ENCODE measurements around the gene MACF1.
"Not testable (repeated sequence)": the region's sequence is repeated elsewhere in the genome, so short reads cannot be mapped to it uniquely, and the experiment has no call there.

MACF1 gene

DNA sequence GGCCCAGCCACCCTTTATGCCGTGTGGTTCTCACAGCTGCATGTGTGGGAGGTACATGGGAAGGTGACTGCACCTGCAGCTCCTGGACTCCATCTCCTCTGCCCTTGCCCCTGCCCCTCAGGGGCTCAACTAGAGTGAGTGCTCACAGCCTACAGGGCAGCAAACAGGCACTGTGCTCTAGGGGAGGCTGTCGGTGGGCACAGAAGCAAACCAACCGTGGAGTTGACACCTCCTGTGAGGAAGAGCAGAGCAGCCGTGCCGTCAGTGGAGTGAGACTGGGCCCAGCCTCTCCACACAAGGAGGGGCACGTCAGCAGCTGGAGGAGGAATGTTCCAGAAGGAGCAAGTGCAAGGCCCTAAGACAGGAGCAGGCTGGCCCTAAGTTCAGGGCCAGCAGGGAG lies 319.7 kb downstream of the MACF1 start:
- DNase-seq: no peak

DNA sequence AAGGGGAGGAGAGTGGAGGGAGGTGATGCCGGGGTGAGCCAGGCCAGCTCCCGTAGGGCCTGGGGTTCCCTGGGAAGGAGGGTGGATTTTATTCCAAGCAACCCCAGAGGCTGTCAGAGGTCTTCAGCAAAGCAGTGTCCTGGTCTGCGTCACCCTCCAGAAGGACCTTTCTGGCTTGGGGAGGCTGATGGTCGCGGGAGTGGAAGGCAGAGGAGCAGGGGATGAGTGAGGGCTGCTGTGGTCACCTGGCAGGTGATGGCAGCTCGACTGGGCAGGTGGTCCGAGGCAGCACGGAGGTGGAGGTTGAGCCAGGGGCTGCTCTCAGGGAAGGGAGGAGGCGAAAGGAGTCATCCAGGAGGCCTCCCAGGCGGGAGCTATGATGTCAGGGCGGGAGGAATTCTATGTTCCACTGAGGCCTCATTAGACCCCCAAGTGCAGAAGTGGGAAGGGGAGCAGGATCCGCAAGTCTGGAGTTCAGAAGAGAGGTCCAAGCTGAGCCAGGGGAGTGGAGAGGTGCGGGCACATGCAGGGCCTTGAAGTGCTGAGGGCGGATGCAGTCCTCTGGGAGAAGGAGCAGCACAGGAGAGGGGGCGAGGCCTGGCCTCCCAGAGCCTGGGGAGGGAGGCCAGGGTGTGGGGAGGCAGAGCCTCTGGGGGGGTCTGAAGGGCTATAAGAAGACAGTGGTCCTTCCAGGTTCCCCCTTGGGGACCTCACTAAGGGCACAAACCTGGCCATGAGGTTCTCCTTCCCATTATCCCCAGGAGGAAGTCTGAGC lies 320.3 kb downstream of the MACF1 start:
- DNase-seq: no peak

DNA sequence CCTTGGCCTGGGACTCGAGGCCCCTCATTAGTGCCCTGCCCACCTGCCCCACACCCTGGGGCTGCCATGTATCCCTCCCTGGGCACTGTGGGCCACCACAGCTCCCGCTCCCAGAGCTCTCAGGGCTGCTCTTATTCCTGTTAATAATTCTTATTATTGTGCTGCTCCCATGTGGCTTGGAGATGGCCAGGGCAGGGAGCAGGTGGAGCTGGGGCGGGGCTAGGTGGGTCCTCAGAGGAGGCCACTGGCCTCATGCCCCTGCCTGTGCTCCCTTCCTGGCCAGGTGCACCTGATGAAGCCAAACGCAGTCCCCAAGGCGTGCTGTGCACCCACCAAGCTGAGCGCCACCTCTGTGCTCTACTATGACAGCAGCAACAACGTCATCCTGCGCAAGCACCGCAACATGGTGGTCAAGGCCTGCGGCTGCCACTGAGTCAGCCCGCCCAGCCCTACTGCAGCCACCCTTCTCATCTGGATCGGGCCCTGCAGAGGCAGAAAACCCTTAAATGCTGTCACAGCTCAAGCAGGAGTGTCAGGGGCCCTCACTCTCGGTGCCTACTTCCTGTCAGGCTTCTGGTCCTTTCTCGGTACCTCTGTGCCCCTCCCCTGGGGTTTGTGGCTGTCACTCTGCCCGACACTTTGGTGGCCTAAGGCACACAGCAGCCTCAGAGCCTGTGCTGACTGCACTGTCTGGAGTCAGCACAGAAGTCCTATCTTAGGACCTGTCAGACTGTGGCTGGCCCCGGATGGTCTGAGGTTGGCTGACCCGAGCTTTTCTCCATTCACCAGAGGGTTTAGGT lies 321.1 kb downstream of the MACF1 start:
- DNase-seq: no peak

DNA sequence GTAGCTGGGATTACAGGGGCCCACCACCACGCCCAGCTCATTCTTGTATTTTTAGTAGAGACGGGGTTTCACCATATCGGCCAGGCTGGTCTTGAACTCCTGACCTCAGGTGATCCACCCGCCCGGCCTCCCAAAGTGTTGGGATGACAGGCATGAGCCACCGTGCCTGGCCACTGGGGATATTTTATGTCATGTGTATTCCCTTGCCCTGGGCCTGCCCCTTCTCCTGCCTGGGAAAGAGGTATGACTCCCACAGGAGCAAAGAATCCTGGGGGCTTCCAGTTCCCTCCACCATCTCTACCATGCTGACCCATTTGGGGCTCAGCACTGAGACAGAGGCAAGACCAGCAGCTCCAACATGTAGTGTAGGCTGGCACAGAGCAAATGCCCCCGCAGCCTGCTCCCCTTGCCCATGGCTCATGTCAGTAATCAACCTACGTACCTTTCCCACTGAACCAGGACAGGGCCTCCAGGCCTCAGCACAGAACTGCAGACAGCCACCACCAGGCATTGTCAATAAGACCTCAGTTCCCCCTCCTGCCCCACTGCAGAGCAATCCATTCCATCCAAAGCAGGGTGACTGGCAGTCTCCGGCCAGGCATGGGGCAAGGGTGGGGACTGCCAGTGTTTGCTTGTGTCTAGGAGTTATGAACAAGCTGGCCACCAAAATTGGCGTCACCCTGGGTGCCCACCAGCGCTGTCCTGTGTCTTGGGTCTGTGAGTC lies 322.1 kb downstream of the MACF1 start:
- DNase-seq: no peak

DNA sequence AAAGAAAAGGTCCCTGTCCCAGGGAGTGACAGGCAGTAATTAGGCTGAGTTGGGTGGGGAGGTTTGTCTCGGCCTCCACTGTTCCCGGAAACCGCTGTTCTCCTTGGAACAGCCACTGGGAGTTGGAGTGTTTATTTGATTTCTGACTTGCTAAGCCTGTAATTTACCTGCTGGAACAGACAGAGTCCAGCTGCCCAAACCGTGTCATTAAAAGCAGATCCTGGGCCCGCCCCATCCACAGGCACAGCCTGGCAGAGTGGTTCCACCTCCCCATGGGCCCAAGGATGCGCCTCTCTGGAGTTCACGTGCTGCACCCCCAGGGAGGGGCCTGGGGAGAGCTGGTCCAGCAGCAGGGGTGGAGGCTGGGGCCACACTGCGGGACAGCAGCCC lies 322.7 kb downstream of the MACF1 start:
- DNase-seq: not testable (repeated sequence)

DNA sequence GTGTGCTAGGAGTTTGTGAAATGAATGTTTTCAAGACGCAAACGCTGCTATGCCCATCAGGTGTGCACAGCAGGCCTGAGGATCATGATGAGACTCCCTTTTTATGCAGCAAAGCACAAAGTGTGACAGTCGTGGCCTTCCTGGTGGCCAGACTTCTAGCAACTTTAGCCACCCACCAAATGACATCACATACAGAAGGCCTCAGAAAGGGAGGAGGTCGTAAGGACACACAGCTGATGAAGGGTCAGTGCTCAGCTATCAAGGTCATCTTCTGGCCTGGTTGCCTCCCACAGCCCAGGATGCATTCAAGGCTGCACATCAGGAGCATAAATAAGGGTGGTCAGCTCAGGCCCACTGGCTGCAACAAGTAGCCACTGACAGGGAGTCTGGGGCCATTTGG lies 323.6 kb downstream of the MACF1 start:
- DNase-seq: no peak

DNA sequence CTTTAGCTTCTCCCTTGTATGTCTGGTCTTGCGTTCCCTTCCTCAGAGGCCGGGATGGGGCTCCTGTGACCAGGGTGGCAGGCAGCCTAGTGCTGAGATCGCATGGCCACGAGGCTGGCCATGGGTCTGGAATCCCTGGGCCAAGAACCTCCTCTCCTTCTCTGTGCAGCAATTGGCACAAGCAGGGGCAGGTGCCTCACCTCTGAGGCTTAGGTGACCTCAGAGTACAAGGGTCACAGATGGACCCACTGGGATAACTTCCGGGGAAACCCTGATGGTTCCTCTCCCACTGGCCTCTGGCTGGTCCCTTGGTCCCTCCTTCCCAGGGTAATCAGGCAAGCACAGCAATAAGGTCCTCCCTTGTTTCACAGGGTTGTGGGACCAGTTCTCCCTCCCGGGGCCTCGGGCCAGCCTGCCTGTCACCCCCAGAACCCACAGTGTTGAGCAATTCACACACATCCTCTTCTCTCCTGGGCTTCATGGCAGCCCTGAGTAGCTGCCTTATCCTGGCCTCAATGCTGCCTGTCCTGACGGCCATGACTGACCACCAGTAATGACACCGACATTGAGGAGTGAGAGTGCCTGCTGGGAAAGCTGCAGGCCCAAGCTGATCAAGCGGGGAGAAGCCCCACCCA lies 325.5 kb downstream of the MACF1 start:
- no peak for DNase-seq

DNA sequence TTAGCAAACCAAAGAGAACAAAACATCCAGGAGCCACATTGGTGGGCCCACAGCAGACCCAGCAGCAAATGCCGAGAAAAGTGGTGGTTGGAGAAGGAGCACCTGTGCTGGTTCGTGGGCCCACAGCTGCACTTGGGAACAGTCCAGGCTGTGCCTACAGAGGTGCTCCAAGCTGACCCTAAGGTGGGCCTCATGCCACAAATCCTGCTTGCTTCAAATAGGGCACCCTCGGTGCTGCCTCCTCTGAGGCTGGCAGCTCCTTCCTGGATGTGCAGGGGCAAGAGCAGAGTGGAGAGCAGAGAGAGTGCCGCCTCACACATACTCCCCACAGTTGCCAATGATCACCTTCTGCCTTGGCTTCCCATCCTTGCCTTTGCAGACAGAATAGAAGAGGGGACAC lies 327.0 kb downstream of the MACF1 start:
- no peak for DNase-seq

DNA sequence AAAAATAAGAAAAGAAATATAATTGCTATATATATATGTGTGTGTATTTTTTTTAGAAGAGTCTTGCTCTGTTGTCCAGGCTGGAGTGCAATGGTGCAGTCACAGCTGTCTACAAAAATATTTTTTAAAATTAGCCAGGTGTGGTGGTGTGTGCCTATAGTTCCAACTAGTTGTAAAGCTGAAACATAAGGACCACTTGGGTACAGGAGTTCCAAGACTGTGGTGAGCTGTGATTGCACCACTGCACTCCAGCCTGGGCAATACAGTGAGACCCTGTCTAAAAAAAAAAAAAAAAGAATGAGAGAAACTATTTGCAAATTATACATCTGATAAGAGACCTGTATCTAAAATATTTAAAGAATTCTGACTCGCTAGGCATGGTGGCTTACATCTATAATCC lies 328.9 kb downstream of the MACF1 start:
- no peak for DNase-seq

Measured in stimulated activated CD4-positive, alpha-beta T cell treated with anti-CD3 and anti-CD28 coated beads, Interleukin-2, amount 100 ng/mL, for 48 hours (primary cell).